ENCODE measurements around the gene ALX3.
"Not testable (repeated sequence)": the region's sequence is repeated elsewhere in the genome, so short reads cannot be mapped to it uniquely, and the experiment has no call there.

Gene ALX3

DNA sequence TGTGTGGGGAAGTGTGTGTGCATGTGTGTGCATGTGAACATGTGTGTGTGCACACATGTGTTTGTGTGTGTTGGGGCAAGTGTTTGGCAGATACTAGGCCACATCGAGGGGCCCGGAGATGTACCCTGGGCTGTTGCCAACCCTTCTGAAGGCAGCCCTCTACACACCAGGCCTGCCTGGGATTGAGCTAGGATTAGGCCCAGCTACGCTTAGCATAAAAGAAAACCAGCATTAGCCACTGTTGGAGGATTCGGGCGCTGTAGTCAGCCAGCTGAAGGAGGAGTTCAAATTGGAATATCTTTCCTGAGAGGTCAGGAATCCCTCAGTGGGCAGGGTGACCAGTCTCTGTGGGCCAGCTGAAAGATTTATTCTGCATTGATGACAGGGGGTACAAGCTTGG is 10.6 kb upstream of the ALX3 start:
- Histone ChIP-seq H3K23ac (ENCODE audit: low read length) (no peak overlapping the region), H4K12ac (ENCODE audit: low read depth, low read length) (no peak overlapping the region), H2AK5ac (ENCODE audit: low read length) (no peak overlapping the region), H2BK5ac (ENCODE audit: low read depth, low read length, poor library complexity) (no peak overlapping the region), H3K4me3 (ENCODE audit: low read depth, low read length) (no peak overlapping the region), H3K4me2 (ENCODE audit: low read length) (no peak overlapping the region), H3K9me3 (ENCODE audit: insufficient read depth, low read depth, low read length) (peaks cover 5% of the 10 kb centered on the region), H3K14ac (ENCODE audit: low read length) (no peak overlapping the region), H4K91ac (ENCODE audit: low read depth, low read length) (no peak overlapping the region), H3K27ac (ENCODE audit: low read depth, low read length) (no peak overlapping the region), H3K4ac (ENCODE audit: low read depth, low read length) (no peak overlapping the region), H2AFZ (ENCODE audit: insufficient read depth, low read length, poor library complexity) (no peak overlapping the region), H3K79me2 (ENCODE audit: control insufficient read depth, insufficient read depth, low read length, poor library complexity) (no peaks in the 10 kb centered on the region), H2BK12ac (ENCODE audit: low read length) (no peak overlapping the region), H3K18ac (ENCODE audit: low read length) (no peak overlapping the region), H4K8ac (ENCODE audit: low read depth, low read length) (no peak overlapping the region), H3K9ac (ENCODE audit: low read length) (no peak overlapping the region), H2BK120ac (ENCODE audit: insufficient read depth, low read length, poor library complexity) (no peak overlapping the region), H3K27me3 (ENCODE audit: insufficient read depth, low read length) (peaks cover 40% of the 10 kb centered on the region), H3K79me1 (ENCODE audit: low read length) (no peaks in the 10 kb centered on the region), H3K4me1 (ENCODE audit: control insufficient read depth in 1 of 2, insufficient read depth in 2 of 2, low read length in 2 of 2) (peaks cover 0 to 7% of the 10 kb centered on the region in 2 experiments), H3K36me3 (ENCODE audit: control insufficient read depth in 1 of 2, insufficient read depth in 2 of 2, low read length in 2 of 2) (no peaks in the 10 kb centered on the region)
- no CpG with 5 or more reads among the region's 5 CpGs for WGBS (ENCODE audit: extremely low coverage, insufficient coverage, insufficient read length)
- DNase-seq = no peak

DNA sequence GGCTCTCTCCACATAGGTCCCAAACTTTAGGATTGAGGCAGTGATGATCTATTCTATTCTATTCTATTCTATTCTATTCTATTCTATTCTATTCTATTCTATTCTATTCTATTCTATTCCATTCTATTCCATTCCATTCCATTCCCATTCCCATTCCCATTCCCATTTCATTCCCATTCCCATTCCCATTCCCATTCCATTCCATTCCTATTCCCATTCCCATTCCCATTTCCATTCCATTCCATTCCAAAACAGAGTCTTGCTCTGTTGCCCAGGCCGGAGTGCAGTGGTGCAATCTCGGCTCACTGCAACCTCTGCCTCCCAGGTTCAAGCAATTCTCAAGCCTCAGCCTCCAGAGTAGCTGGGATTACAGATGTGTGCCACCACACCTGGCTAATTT is 9.5 kb upstream of the ALX3 start:
- H3K27ac ChIP-seq (ENCODE audit: low read depth, low read length); H4K12ac ChIP-seq (ENCODE audit: low read depth, low read length); H3K9me3 ChIP-seq (ENCODE audit: insufficient read depth, low read depth, low read length); H2BK5ac ChIP-seq (ENCODE audit: low read depth, low read length, poor library complexity); H3K23ac ChIP-seq (ENCODE audit: low read length); H3K4me3 ChIP-seq (ENCODE audit: low read depth, low read length); H2AK5ac ChIP-seq (ENCODE audit: low read length); H3K9ac ChIP-seq (ENCODE audit: low read length); H4K8ac ChIP-seq (ENCODE audit: low read depth, low read length); H3K79me1 ChIP-seq (ENCODE audit: low read length); H3K18ac ChIP-seq (ENCODE audit: low read length); H2BK12ac ChIP-seq (ENCODE audit: low read length); H2AFZ ChIP-seq (ENCODE audit: insufficient read depth, low read length, poor library complexity); H3K4me1 ChIP-seq (ENCODE audit: control insufficient read depth in 1 of 2, insufficient read depth in 2 of 2, low read length in 2 of 2); H2BK120ac ChIP-seq (ENCODE audit: insufficient read depth, low read length, poor library complexity); DNase-seq; H4K91ac ChIP-seq (ENCODE audit: low read depth, low read length); H3K14ac ChIP-seq (ENCODE audit: low read length); H3K4ac ChIP-seq (ENCODE audit: low read depth, low read length); H3K79me2 ChIP-seq (ENCODE audit: control insufficient read depth, insufficient read depth, low read length, poor library complexity); H3K36me3 ChIP-seq (ENCODE audit: control insufficient read depth in 1 of 2, insufficient read depth in 2 of 2, low read length in 2 of 2); H3K4me2 ChIP-seq (ENCODE audit: low read length): not testable (repeated sequence)
- H3K27me3 ChIP-seq (ENCODE audit: insufficient read depth, low read length) = peaks cover 35% of the 10 kb centered on the region
- WGBS (ENCODE audit: extremely low coverage, insufficient coverage, insufficient read length) = no CpG with 5 or more reads among the region's 2 CpGs

DNA sequence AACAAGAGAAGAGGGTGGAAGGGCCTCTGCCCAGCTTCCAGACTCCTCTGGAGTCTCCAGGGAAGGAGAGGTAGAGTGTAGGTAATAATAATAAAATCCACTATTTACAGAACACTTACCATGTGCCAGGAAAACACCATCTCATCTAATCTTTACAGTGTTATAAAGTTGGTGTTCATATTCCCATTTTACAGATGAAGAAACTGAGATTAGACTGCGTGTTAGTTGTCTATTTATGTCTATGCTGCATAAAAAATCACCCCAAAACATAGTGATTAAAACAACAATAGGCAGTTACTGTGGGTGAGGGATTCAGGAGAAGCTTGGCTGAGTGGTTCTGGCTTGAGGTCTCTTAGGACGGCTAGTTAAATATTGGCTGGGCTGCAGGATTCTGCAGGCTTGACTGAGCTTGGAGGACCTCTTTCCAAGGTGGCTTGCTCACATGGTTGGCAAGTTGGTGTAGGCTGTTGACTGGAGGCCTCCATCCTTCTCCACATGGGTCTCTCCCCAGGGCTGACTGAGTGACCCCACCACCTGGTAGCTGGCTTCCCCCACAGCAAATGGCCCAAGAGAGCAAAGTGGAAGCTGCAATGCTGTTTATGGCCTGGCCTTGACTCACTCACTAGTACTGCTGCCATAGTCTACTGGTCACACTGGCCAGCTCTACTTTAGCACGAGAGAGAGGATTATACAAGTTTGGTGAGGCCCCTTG is 6.5 kb upstream of the ALX3 start:
- H3K4me2 ChIP-seq (ENCODE audit: low read length) = no peak overlapping the region
- DNase-seq = no peak
- no peaks in the 10 kb centered on the region for H3K36me3 ChIP-seq (ENCODE audit: control insufficient read depth in 1 of 2, insufficient read depth in 2 of 2, low read length in 2 of 2)
- H3K9me3 ChIP-seq (ENCODE audit: insufficient read depth, low read depth, low read length) = no peaks in the 10 kb centered on the region
- no peak overlapping the region for H3K9ac ChIP-seq (ENCODE audit: low read length)
- H3K18ac ChIP-seq (ENCODE audit: low read length) = no peak overlapping the region
- H2BK120ac ChIP-seq (ENCODE audit: insufficient read depth, low read length, poor library complexity) = no peak overlapping the region
- no peak overlapping the region for H4K8ac ChIP-seq (ENCODE audit: low read depth, low read length)
- H3K4ac ChIP-seq (ENCODE audit: low read depth, low read length) = no peak overlapping the region
- H2AFZ ChIP-seq (ENCODE audit: insufficient read depth, low read length, poor library complexity) = no peak overlapping the region
- no peak overlapping the region for H3K14ac ChIP-seq (ENCODE audit: low read length)
- no peak overlapping the region for H2BK12ac ChIP-seq (ENCODE audit: low read length)
- H3K27me3 ChIP-seq (ENCODE audit: insufficient read depth, low read length) = peaks cover 16% of the 10 kb centered on the region
- no peak overlapping the region for H3K23ac ChIP-seq (ENCODE audit: low read length)
- H2BK5ac ChIP-seq (ENCODE audit: low read depth, low read length, poor library complexity) = no peak overlapping the region
- no peak overlapping the region for H4K91ac ChIP-seq (ENCODE audit: low read depth, low read length)
- H3K27ac ChIP-seq (ENCODE audit: low read depth, low read length) = no peak overlapping the region
- H3K4me1 ChIP-seq (ENCODE audit: control insufficient read depth in 1 of 2, insufficient read depth in 2 of 2, low read length in 2 of 2) = no peaks in the 10 kb centered on the region
- WGBS (ENCODE audit: extremely low coverage, insufficient coverage, insufficient read length) = no CpG with 5 or more reads among the region's 3 CpGs
- H2AK5ac ChIP-seq (ENCODE audit: low read length) = no peak overlapping the region
- no peaks in the 10 kb centered on the region for H3K79me1 ChIP-seq (ENCODE audit: low read length)
- H4K12ac ChIP-seq (ENCODE audit: low read depth, low read length) = no peak overlapping the region
- H3K79me2 ChIP-seq (ENCODE audit: control insufficient read depth, insufficient read depth, low read length, poor library complexity) = no peaks in the 10 kb centered on the region
- H3K4me3 ChIP-seq (ENCODE audit: low read depth, low read length) = no peak overlapping the region

DNA sequence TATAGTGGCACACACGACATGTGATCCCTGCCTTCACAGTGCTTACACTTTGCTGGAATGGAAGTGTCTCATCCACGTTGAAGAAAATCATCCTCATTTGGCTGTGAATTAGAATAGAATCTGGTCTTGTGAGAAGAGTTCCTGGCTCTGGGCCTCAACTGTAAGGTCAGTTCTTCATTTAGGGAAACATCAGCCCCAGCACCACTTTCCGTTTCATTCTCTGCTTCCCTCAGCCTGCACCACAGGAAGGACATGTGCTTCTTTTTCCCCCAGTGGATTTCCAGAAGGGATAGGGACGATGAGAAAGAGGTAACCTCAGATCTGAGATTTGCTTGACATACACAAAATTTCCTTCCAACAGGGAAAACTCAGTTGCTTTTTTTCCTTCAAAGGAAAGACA is 3.7 kb upstream of the ALX3 start:
- Histone ChIP-seq H2BK12ac (ENCODE audit: low read length) (no peak overlapping the region), H3K9me3 (ENCODE audit: insufficient read depth, low read depth, low read length) (peaks cover 2% of the 10 kb centered on the region), H2AK5ac (ENCODE audit: low read length) (no peak overlapping the region), H2BK5ac (ENCODE audit: low read depth, low read length, poor library complexity) (no peak overlapping the region), H3K14ac (ENCODE audit: low read length) (no peak overlapping the region), H4K91ac (ENCODE audit: low read depth, low read length) (no peak overlapping the region), H3K27me3 (ENCODE audit: insufficient read depth, low read length) (peaks cover 42% of the 10 kb centered on the region), H3K9ac (ENCODE audit: low read length) (no peak overlapping the region), H3K4me3 (ENCODE audit: low read depth, low read length) (no peak overlapping the region), H4K8ac (ENCODE audit: low read depth, low read length) (no peak overlapping the region), H3K27ac (ENCODE audit: low read depth, low read length) (no peak overlapping the region), H3K4me2 (ENCODE audit: low read length) (no peak overlapping the region), H4K12ac (ENCODE audit: low read depth, low read length) (no peak overlapping the region), H3K23ac (ENCODE audit: low read length) (no peak overlapping the region), H3K79me2 (ENCODE audit: control insufficient read depth, insufficient read depth, low read length, poor library complexity) (no peaks in the 10 kb centered on the region), H3K79me1 (ENCODE audit: low read length) (no peaks in the 10 kb centered on the region), H3K18ac (ENCODE audit: low read length) (no peak overlapping the region), H3K36me3 (ENCODE audit: control insufficient read depth in 1 of 2, insufficient read depth in 2 of 2, low read length in 2 of 2) (no peaks in the 10 kb centered on the region), H2BK120ac (ENCODE audit: insufficient read depth, low read length, poor library complexity) (no peak overlapping the region), H2AFZ (ENCODE audit: insufficient read depth, low read length, poor library complexity) (no peak overlapping the region), H3K4ac (ENCODE audit: low read depth, low read length) (no peak overlapping the region), H3K4me1 (ENCODE audit: control insufficient read depth in 1 of 2, insufficient read depth in 2 of 2, low read length in 2 of 2) (peaks cover 9% of the 10 kb centered on the region in 2 experiments)
- no peak for DNase-seq
- no CpG with 5 or more reads among the region's 4 CpGs for WGBS (ENCODE audit: extremely low coverage, insufficient coverage, insufficient read length)
